ENCODE results near the gene WBP2.

WBP2 gene

DNA sequence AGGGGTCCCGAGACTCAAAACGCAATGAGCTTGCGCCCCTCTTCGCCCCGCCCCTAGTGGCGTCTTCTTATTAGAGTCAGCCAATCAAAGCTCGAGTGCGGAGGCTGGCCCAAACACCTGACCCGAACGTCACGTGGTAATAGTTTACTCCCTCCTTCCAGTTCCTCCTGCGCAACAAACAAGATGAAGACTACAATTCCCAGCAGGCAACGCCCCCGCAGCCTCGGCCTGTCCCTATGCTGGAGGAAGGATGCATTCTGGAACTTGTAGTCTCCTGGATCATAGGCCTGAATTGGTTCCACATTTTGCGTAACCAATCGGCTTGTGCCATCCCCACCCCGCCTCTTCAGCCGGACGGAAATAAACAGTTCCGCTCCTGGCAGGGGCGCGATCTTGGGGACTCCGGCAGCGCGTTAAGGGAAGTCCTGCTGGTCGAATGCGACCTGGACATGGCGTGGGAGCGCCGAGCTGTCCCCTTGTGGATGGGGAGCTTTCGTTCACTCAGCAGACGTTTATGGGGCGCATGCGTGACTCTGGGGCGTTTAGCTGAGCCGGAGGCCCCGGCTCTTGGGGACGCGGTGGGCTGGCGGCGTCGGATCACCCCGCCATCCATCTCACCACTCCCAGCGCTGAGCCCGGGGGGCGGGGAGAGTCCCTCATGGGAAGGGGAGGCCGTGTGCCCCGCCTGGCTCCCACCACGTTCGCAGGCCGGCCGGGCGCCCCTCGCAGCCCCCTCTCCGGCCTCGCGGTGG, at the start of gene WBP2:
TSS of gene WBP2 (minus strand) at position 26 of the 752 bp plus-strand sequence. CDS start 38 bp downstream, outside the sequence.
- peak; percentile 99 for DNase-seq

DNA sequence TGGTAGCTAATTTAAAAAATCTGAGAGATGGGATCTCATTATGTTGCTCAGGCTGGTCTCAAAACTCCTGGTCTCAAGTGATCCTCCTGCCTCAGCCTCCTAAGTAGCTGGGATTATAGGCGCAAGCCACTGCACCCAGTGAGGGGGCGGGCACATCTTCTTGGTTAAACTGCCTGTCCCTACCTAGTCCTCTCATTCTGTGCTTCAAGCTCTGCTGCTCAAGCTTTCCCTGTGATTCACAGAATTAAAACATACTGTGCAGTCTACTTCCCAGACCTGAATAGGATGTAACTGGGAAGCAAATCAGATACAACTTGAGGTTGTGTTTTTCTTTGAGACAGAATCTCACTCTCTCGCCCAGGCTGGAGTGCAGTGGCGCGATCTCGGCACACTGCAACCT, 47.3 kb upstream of the WBP2 start:
- DNase-seq, result no peak

DNA sequence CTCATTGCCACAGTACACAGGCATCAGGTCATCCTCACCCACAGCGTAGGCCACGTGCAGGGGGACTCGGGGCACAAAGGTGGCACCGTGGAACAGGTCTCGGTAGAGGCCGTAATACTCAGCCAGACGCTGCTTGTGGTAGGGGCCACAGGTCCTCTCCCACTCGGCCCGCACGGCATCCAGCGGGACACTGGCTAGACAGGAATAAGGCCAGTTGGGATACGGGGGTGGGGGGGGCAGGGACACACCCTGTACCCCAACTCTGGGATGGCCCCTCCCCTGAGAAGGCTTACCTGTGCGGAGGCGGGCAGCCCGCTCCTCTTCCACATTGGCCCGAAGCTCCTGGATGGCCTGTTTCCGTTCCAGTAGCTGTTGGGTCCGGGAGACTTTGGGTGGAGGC, 46.6 kb upstream of the WBP2 start:
- DNase-seq, result no peak

DNA sequence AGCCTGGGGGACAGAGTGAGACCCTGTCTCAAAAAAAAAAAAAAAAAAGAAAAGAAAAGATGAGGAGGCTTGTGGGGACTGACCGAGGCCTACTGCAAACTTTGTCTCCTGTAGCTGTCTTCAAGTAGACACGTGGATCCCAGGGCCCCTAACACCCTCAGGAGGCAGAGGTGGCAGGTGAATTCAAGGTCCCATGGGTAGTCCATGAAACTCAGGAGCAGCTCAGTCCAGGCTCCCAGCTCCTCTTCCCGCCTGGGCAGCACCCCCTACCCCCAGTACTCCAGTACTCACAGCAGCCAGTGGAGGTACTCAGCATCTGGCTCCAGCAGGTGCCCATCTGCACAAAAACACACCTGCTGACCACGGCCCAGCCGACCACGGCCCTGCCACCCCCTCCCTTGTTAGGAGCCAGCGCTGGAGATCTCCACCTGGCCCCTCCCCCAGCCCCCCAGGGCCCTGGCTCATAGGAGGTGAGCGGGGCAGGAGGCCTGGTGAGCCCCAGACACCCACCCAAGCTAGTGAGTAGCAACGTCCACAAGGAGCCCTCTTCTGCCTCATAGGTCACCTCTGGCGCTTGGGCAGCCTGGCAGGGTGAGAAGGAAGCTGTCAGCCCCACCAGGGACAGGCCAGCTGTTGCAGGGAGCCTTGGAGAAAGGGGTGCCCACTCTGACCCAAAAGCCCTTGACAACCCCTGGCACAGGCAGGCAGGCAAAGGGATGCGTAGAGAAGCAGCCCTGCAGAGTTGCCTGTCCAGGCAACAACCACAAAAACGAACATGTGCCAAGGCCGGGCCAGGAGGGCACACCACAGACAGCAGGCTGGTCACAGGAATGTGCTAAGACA, 45.8 kb upstream of the WBP2 start:
- DNase-seq, result peak; percentile 25

DNA sequence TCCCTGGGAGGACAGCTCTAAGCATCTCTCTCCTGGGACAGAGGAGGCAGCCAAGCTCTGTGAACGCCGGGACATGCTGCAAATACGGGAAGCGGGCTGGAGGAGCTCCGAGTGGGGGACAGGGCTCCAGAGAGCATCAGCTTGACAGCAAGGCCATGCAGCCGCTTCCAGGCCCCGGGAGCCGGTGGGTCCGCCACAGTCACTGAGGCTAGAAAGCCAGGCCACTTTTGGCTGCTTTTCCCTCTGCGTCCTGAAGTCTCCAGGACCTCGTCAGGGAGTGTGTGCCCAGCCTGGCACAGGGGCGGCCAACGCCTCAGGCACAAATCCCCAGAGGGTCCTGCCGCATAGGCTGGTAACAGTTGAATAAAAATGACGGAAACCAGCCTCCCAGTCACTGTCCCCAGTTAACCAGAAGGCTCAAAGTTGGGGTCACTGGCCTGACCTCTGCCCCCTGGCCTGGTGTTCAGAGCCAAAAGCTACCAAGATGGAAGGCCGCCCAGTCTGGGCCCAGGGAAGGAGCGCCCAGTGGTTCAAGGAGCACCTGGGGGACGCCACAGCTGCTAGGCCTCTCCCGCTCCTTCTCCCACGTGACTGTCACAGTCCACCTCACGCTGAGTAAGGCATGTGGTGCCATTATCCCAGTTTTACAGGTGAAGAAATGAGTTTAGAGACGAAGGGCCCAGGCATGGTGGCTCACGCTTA, 44.8 kb upstream of the WBP2 start:
- DNase-seq, result no peak

DNA sequence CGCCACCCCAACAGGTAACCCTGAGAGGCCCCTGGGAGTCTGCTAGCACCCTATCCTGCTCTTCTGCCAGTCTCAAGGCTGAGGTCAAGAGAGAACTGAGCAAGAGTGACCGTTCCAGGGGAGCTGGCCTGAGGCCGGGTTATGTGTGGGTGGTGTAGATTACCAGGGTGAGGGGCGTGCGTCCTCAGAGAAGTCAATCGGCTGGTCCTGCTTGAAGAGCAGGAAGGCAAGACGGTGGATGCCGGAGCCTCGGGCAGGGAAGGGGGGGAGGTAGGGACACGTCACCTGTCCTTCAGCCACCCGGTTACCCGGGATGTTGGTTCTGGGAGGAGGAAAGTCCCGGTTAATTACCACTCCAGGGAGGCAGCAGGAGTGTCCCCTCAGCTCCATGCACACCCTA, 44.2 kb upstream of the WBP2 start:
- no peak for DNase-seq

DNA sequence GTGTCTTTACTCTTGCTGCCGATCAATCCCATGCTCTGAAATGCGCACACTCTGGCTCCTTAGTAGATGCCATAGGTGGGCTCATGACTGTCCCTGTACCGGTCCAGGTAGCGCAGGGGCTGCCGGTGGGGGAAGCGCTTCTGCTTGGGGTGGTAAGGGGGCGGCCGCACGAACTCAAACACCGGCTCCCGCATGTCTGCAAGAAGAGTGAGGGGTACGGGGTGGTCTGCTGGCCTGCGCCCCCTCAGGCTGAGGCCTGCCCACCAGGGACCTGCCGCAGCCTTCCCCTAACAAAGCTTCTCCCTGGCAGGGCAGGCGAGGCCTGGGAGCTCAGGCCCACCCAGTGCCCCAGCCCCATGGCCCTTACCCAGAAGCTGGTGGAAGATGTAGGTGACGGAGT, 43.7 kb upstream of the WBP2 start:
- DNase-seq, result no peak

DNA sequence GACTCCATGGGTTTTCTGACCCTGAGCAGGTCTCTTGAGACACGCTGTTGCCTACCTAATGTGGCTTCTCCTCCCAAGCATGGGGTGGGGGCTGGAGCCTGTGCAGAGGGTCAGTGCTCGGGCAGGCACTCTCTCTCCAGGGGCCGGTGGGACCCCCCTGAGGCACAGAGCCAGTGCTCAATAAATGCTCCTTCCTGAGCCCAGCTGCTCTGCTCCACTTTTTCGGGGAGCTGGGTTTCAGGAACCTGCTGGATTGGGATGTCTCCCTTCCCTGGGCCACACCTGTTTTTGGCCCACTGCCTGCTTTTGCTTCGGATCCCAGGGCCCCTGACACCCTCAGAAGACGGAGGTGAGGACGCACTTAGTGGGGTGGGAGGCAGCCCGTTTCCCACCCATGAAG, 42.9 kb upstream of the WBP2 start:
- no peak for DNase-seq

DNA sequence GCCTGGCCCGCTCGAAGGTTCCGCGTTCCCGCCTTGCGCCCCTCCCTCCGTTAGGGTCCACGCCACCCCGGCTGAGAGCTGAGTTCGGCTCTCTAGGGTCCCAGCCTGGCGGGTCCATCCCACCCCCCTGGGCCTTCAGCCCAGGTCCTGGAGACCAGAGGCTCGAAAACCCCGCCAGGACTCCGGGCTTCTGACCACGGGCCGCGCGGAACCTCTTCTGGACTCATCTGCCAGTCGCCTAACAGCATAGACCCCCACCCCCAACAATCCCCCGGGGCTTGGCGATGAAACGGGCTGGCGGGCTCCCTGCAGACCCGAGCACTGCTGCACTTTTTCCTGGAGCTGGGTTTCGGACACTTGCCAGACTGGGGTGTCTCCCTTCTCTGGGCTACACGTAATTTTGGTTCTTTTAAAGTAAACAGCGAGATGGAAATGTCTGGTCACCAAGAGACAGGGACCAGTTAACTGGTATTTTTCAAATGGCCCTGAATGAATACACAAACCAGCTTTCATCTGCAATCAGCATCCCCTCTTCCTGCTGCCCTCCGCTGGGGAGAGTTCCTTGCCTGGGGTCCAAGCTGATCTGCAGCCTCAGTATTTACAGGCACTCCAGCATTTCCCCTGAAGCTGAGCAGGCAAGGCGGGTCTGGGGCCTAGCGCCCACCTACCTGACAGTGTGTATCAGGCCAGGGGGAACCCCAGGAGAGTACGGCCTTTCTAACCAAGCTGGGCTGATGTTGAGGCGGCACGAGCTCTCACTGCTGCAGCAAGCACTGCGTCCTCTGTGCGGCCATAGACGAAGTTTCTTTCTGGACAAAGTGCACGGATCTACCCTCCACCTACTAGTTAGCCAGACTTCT, 42.3 kb upstream of the WBP2 start:
- peak; percentile 68 for DNase-seq

DNA sequence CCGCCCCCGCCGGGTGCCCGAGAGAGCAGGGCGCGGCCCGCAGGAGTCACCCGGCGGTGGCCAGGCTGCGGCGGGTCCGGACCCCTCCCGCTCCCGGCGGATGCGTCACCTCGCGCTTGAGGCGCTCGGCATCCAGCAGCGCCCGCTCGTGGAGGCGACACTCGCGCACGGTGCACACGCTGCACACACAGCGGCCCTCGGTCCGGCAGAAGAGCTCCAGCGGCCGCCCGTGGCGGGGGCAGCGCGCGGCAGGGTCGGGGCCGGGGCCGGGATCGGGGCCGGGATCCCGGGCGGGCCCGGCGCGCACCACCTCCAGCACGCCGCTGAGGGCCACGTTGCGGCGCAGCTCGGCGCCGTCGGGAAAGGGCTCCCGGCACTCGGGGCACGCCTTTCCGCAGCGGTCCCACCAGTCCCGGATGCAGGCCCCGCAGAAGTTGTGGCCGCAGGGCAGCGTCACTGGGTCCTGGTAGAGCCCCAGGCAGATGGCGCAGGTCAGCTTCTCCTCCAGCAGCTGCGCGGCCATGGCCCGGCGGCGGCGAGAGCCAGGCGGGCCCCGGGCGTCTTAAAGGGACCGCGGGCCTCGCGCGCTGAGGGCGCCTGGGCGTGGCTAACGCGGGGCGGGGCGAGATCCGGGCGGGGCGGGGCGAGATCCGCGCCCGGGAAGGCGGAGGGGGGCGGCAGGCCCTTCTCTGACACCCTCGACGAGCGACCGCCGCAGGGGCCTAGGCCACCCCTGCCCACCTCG, 41.5 kb upstream of the WBP2 start, which contains the start of gene TRIM65:
TSS of gene TRIM65 (minus strand) at position 537 of the 745 bp plus-strand sequence. CDS start at position 523, 14 bp downstream.
- DNase-seq, result peak; percentile 90

DNA sequence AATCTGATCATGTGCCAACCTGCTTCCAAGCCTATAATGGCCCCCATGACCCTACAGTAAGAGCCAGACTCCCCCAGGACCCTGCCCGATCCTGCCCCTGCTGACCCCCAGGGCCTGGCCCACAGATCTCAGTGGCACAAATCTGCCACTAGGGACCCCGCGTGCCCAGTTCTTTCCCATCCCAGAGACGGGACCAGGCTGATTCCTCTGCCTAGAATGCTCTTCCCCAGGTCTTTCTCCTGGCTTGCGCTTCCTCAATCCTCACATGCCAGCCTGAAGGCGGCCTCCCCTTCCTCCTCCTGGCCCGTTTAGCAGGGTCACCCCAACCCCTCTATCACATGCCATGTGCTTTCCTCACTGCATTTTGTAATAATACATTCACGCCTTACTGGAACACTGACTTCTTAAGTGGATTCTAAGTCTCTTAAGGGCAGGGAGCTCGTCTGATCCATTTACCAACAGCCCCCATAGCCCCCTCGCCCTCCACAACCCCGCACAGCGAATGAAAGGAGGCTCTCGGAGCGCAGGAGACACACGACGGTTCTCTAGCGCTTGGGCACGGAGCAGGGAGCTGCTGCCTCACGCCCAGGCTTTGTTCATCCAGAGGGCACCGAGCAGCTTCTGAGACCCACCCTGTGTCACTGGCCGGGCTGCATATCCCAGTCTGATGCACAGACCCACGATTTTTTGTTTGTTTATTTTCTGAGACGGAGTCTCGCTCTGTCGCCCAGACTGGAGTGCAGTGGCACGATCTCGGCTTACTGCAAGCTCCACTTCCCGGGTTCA, 40.4 kb upstream of the WBP2 start:
- DNase-seq, result no peak

DNA sequence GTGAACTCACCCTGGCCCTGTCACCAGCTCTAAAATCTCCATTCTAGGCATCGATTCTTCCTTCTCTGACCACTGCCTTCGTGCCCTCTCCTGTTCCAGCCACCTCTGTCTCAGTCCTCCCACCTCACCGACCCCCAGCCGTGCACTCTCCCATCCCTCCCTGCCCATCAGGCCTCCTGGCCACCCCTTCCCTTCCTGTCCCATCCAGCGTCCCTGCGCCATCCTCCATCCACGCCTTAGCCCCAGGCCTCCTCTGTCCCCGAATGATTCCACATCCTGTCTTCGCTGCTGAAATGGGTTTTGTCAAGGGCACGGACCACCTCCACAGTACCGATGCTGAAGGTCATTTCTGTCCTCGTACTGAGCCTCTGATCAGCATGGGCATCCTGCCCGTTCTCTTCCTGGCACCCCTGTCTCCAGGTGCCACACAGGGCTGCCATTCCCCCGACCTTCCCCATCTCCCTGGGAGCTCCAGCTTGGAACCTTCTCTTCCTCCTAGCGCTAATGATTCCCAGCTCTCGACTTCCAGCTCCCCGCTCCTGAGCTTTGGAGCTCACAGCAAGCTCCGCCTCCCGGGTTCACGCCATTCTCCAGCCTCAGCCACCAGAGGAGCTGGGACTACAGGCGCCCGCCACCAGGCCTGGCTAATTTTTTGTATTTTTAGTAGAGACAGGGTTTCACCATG, 39.1 kb upstream of the WBP2 start:
- no peak for DNase-seq

DNA sequence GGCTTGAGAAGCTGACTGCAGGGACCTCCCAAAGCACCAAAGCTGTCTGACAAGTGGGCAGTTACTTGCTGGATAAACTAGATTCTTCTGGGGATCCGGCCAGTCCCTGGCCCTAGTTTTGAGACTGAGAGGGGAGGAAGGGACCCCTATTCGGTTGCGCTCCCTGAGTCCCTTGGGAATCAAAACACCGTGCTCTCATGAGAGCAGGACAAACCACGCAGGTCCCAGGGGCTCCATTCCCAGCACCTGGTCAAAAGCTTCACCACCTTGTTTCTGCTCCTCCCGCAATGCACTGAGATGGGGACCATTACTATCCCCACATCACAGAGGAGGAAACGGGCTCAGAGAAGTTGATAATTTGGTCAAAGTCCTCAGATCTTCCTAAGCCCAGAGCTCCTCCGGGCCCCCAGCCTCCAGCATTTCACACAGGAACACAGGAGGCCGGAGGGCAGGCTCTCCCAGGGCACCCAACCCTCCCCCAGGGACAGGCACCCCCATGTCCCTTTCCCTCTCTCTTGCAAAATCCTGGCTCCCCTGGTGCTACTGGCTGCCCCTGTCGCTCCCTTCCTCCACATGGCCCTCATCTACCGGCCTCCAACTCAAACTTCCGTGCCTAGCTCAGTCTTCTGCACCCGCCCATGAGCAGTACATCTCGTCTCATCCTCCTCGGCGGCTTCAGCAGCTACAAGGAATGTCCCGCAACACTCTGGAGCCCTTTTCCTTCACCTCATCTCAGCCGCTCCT, 38.3 kb upstream of the WBP2 start:
- DNase-seq, result no peak

DNA sequence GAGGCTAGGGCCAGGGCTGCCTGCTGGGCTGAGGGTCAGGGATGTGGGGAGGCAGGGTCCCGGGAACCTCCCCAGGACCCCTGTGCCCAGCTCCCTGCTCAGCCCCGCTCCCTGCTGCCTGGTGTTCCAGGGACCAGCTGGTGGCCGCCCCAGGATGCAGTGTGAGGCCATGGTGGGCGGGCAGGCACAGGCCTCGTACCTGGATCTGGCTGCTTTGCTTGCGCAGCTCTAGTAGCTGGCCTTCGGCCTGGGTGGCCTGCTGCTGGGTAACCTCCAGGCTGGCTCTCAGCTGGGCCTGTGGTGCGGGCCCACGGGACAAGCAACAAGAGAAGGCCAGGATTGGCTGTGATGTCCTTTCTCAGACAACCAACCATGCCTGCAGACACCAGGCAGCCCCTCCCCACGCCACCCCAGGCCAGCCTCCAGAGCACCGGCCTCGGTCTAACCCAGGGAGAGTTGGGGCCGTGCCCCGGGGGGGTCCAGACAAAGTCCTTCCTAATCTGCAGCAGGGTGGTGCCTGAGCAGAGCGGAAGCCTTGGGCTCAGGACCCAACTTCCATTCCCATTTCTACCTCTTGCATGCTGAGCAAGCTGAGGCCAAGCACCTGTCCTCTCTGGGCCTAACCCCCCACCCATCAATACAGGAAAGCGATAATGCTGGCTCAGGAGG, 37.6 kb upstream of the WBP2 start:
- no peak for DNase-seq

DNA sequence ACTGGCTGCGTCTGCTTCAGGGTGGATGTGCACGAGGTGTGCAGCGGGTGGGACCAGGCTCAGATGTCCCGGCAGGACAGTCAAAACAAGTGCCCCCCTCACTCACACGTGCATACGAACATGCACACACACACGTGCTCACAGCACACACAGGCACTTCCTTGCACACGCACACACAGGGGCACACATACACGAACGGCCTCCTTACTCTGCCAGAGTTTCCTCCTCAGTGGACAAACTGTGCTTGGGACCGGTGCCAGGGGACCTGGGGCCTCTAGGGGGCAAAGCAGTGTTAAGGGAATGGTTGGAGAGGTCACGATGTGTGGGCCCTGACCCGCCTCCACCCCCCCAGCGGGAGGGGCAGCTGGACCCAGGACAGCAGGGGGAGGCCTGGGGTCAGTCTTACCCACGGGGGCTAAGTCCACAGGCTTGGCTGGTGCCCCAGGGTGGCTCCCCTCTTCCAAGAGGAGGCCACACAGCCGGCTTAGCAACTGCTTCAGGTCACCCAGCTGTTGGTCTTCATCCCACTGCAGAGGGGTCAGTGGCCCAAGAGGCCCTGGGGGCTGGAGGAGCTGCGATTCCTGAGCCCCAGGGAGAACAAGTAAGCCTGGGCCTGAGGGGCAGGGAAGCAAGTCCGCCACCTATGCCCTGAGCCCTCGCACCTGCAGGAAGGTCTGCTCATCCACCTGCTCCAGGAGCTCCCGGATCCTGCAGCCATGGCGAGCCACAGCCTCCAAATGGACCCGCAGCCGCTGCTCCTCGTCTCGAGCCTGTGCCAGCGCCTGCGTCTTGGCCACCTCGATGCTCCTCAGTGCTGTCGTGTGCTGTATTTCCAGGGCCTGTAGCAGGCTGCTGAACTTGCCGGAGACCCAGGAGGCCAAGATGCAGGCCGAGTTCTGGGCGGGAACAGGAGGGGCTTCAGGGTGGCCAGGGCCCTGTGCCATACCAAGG, 36.7 kb upstream of the WBP2 start:
- DNase-seq, result no peak

DNA sequence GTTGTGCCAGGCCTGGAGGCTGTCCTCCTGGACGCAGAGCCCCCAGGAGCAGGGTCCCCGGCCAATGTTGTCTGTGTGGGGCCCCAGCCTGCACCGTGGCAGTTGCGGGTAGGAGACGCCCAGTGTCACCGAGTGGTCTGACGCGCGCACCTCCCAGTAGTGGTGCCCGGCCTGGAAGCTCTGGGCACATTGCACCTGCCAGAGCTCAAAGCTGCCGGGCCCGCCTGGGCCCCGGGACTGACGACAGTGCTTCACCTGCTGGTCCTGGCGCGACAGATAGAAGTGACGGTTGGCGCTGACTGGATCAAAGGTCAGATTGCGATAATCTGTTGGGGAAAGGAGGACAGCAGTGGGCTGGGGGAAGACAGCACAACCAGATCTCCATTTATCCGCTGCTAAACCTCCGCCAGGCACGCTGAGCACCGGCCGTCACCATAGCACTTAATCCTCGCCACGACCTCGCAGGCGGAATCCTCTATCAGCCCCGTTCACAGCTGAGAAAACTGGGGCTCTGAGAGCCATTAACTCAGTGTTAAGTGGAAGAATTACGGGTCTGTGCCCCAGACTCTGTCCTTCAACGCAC, 36.0 kb upstream of the WBP2 start:
- no peak for DNase-seq

DNA sequence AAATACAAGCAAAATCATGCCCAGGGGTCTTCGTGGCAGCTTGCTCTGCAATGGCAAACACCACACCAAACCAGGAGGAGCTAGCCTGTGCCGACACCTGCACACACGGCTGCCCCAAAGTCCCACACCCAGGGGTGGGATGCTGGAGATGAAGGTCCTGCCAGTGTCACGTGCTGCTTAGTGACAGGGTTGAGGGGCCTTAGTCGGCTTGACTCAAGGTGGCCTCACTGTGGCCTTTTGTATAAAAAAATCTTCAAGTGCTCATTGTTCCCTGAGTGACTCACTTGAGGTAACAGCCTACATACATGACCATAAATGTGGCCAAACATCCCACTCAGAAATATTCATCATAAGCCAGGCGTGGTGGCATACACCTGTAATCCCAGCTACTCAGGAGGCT, 34.3 kb upstream of the WBP2 start:
- no peak for DNase-seq

Data from left hindlimb (tissue), 1 donor.